HG03571 (cell line): ENCODE data around the gene METTL13.

Experiments
- ATAC-seq: cut with Tn5 transposase; IDR thresholded peaks from one replicate; pipeline ENCODE4 v1.9.1; 2021; ENCODE audit not compliant: unreplicated experiment

Gene METTL13

GRCh38 chr1:171802207-171802606 is 20.7 kb downstream of the METTL13 start:
- no peak for ATAC-seq

GRCh38 chr1:171803045-171803444 is 21.6 kb downstream of the METTL13 start:
- no peak for ATAC-seq

- ATAC-seq, result no peak
Observed at GRCh38 chr1:171803461-171804022, 22.1 kb downstream of the METTL13 start.

- peak; percentile 65 for ATAC-seq
Observed at GRCh38 chr1:171805395-171806115, 24.1 kb downstream of the METTL13 start.

GRCh38 chr1:171807556-171807955 is 26.1 kb downstream of the METTL13 start:
- ATAC-seq, result no peak

- no peak for ATAC-seq
Observed at GRCh38 chr1:171809834-171810233, 28.4 kb downstream of the METTL13 start.

GRCh38 chr1:171811672-171812071 is 30.2 kb downstream of the METTL13 start:
- no peak for ATAC-seq

GRCh38 chr1:171814692-171815091 is 33.2 kb downstream of the METTL13 start:
- no peak for ATAC-seq

- ATAC-seq, result no peak
Observed at GRCh38 chr1:171816300-171816901, 34.9 kb downstream of the METTL13 start.

- ATAC-seq, result no peak
Observed at GRCh38 chr1:171817511-171818265, 36.2 kb downstream of the METTL13 start.

- no peak for ATAC-seq
Observed at GRCh38 chr1:171819946-171820345, 38.5 kb downstream of the METTL13 start.

GRCh38 chr1:171826973-171827372 is 45.5 kb downstream of the METTL13 start:
- no peak for ATAC-seq

- ATAC-seq, result no peak
Observed at GRCh38 chr1:171828794-171829193, 47.3 kb downstream of the METTL13 start.

GRCh38 chr1:171833091-171833825 is 51.8 kb downstream of the METTL13 start:
- ATAC-seq, result no peak

GRCh38 chr1:171834821-171835220 is 53.4 kb downstream of the METTL13 start:
- no peak for ATAC-seq

GRCh38 chr1:171835891-171836290 is 54.4 kb downstream of the METTL13 start:
- ATAC-seq, result no peak

GRCh38 chr1:171841050-171841910 is 59.8 kb downstream of the METTL13 start, which contains the start of gene DNM3:
TSS of gene DNM3 (plus strand) at chr1:171841498. CDS start at chr1:171841657, 159 bp downstream.
- ATAC-seq, result peak; percentile 86

GRCh38 chr1:171841931-171842761 is 60.7 kb downstream of the METTL13 start:
- ATAC-seq, result no peak

GRCh38 chr1:171844381-171844780 is 62.9 kb downstream of the METTL13 start:
- ATAC-seq, result no peak
